Neural progenitor cell (in vitro differentiated cells): ENCODE measurements around the gene TRIM25.

ENCODE experiments used
- CTCF ChIP-seq: fragments of 200-600 bp; sonication (generic); IDR thresholded peaks from 2 replicates; pipeline ENCODE4 v1.5.1; 2017; ENCODE audit warnings: antibody characterized with exemption, mild to moderate bottlenecking
- EZH2 ChIP-seq: fragments of 200-600 bp; sonication (generic); IDR thresholded peaks from 2 replicates; pipeline ENCODE4 v1.6.1; 2017; ENCODE audit warnings: antibody characterized with exemption, mild to moderate bottlenecking, moderate library complexity

GRCh38 chr17:56890390-56890789, 23.5 kb downstream of the TRIM25 start:
- TF ChIP-seq CTCF: no peak
- no peak for TF ChIP-seq EZH2
